ENCODE results near the gene PARL.

PARL gene

DNA sequence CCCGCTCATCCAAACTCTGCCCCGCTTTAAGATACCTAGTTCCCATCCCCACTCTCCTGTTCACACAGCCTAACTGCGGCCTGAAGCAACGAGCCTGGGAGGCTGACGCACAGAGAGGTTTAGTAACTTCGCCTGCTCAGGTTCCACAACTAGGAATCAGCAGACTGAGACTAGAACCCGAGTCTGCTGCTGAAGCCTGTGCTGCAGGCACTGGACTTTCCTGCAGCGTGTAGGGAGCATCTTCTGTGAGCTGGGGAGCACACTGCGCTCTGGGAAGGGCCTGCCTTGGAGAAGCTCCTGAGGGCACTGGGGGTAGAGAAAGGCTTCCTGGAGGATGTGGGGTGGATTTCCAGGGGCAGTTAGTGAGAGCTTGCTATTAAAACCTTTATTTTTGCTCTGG lies 54.5 kb downstream of the PARL start:
- no peak overlapping the region for H3K4me3 ChIP-seq (ENCODE audit: low read depth, low read length)
- DNase-seq (ENCODE audit: low read depth) = no peak
- TF ChIP-seq, protein P1, sequence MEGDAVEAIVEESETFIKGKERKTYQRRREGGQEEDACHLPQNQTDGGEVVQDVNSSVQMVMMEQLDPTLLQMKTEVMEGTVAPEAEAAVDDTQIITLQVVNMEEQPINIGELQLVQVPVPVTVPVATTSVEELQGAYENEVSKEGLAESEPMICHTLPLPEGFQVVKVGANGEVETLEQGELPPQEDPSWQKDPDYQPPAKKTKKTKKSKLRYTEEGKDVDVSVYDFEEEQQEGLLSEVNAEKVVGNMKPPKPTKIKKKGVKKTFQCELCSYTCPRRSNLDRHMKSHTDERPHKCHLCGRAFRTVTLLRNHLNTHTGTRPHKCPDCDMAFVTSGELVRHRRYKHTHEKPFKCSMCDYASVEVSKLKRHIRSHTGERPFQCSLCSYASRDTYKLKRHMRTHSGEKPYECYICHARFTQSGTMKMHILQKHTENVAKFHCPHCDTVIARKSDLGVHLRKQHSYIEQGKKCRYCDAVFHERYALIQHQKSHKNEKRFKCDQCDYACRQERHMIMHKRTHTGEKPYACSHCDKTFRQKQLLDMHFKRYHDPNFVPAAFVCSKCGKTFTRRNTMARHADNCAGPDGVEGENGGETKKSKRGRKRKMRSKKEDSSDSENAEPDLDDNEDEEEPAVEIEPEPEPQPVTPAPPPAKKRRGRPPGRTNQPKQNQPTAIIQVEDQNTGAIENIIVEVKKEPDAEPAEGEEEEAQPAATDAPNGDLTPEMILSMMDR (IDR thresholded peaks at IDR 0.05; ENCODE audit: control insufficient read depth, extremely low read depth, insufficient read depth) = no peak

DNA sequence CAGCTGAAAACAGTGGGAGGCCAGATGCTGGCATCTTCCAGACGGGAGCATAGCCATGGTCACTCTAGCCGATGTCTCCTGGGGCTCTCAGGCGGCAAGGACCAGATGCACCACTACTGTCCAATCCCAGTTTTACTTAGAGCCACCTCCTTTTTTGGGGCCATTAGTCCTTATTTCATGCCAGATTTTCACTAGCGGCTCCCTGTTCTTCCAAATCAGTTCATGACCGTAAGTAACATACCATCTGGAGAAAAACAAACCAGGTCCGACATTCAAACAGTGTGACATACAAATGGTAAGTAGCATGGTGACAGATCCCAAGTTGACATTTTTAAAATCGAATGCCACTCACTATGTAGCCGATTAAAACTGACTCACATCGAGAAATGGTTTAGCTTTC lies 55.2 kb downstream of the PARL start:
- no peak overlapping the region for H3K4me3 ChIP-seq (ENCODE audit: low read depth, low read length)
- TF ChIP-seq, protein P1 (IDR thresholded peaks at IDR 0.05; ENCODE audit: control insufficient read depth, extremely low read depth, insufficient read depth) = no peak

DNA sequence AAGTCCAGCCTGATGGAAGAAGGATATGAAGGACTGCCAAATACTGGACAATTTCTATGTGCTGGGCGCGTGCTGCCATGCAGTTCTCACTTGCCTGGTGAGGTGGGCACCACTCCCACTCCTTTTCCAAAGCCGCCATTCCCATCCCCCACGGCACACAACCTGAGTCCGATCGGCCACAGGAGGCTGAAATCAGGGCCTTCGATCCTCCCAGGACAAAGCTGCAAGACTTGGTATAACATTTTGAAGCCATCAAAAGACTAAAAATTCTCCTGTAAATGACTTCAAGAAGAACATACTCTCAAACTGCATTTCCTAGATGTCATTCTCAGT lies 56.2 kb downstream of the PARL start:
- TF ChIP-seq, protein P1 (IDR thresholded peaks at IDR 0.05; ENCODE audit: control insufficient read depth, extremely low read depth, insufficient read depth) = no peak
- no peak for DNase-seq (ENCODE audit: low read depth)
- no peak overlapping the region for H3K4me3 ChIP-seq (ENCODE audit: low read depth, low read length)

More for the DNA sequence above, 55.2 kb downstream of the PARL start:
- DNase-seq (ENCODE audit: low read depth) = no peak

DNA sequence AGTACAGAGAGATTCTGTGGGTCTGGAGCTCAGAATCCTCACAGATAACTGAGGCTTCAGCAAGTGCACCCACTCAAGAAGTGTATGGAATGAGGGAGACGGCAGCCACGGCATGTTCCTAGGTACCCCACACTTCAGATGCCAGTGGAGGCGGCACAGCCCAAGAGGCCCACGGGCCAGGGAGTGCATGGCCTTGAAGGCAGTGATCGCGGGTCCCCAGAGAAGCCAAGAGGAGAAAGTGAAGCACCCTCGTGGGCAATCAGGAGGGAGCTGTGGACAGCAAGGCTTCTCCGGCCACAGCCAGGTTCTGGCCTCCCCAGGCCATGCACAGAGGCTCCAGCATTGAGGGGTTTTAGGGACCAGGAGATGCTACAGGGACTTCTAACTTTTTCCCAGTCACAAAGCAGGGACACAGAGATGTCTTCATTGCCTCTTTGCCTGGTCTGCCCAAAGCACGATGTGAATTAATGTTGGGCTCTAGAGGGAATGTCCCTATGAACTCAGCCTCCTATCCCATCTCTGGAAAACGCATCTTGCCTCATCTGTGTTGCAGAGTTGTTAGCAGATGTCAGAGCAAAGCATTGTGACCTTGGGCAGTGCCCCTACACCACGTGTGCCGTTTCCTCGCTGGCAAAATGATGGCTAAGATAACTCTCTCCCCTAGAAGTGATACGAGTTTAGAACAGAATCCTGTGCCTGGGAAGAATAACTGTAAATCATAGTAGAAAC lies 56.7 kb downstream of the PARL start:
- no peak overlapping the region for H3K4me3 ChIP-seq (ENCODE audit: low read depth, low read length)
- TF ChIP-seq, protein P1 (IDR thresholded peaks at IDR 0.05; ENCODE audit: control insufficient read depth, extremely low read depth, insufficient read depth) = no peak
- no peak for DNase-seq (ENCODE audit: low read depth)

DNA sequence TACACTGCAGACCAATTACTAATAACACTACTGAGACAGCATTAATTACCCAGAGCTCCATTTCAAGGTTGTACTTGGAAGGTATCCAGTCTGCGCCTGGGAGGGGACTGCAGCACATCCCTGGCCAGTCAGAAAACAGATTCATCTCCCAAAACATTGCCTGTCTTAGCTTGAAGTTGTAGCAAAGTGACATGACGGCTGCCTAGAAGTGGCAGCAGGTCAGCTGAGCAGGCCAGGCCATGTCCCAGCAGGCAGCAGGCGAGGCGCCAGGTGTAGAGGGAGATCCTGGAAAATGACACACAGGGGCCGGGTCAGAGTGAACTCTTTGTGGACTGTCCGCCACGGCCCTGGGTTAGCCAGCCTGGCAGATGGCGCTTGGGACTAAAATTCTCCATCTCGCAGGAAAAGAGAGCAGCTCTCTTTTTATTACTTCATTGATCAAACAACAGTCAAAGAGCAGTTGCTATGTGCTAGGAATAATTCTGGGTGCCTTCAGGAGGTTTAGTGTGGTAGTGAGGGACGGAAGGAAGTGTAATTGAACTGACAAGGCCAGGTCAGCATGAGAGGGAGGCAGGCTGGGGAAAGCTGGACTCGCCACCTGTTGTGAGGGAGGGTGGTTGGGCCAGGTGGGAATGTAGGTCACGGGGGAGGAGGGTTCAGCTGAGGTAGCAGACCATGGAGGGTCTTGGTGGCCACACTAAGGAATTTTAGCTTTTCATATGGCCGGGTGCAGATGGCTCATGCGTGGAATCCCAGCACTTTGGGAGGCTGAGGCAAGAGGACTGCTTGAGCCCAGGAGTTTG lies 58.0 kb downstream of the PARL start:
- peak; percentile 30 for DNase-seq (ENCODE audit: low read depth)
- TF ChIP-seq, protein P1 (IDR thresholded peaks at IDR 0.05; ENCODE audit: control insufficient read depth, extremely low read depth, insufficient read depth) = no peak
- no peak overlapping the region for H3K4me3 ChIP-seq (ENCODE audit: low read depth, low read length)

DNA sequence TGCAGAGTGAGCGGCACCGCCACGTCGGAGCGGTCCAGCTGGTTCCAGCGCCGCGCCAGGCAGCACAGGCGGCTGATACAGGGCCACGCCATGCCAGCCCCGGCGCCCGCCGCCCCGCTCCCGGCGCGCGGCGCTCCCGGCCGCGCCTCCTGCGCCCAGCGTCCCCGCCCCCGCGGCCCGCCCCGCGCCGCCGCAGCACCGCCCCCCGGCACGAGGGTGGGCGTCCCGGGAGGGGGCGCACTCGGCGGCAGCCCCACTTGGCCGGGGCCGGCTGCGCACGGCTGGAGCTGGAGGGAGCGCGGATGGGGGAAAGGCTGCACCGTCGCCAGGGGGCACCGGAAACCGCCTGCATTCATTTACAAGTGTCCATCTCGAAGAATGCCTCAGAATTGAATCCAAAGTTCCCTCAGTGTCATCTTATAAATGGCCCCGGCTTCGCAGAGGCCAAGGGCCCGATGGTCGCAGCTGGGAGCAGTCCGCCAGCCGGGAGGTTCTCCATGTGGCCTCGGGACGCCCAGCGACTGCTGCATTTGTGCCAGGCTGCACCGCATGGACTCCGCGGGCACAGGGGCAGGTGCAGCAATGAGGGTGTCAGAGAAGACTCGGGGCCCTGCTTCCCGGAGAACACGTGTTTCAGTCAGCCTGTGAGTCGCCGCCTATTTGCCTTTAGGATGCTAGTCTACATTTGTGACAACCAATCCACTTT lies 59.1 kb downstream of the PARL start, which contains the start of gene MAP6D1:
TSS of gene MAP6D1 (minus strand) at position 122 of the 706 bp plus-strand sequence. CDS start at position 92, 30 bp downstream.
- TF ChIP-seq, protein P1 (IDR thresholded peaks at IDR 0.05; ENCODE audit: control insufficient read depth, extremely low read depth, insufficient read depth) = peak; percentile 21; the same call in 1 of the 2 replicates
- no peak for DNase-seq (ENCODE audit: low read depth)

More for the DNA sequence above, 59.1 kb downstream of the PARL start, which contains the start of gene MAP6D1:
- H3K4me3 ChIP-seq (ENCODE audit: low read depth, low read length) = peak within 1 kb of the TSS; percentile 37
